Uterus (tissue), 4 donors: ENCODE data around the gene DMAC2L. TPM values are rescaled to one million over a fixed set of nuclear protein-coding genes. Genes with fewer than 3 reads are reported as not detected.

Experiments
- DNase-seq, 2 donors: peaks; one replicate each; pipeline ENCODE4 v3.0.0-alpha.2; 2019 to 2020
- H3K27ac ChIP-seq, 2 donors: fragments of 200-600 bp; sonication (generic); 1 replicate in 1 of 2; 2 replicates in 1 of 2; pipeline ENCODE4 v1.5.1; 2016 to 2018
- H3K27me3 ChIP-seq, 2 donors: fragments of 200-600 bp; sonication (generic); one replicate each; pipeline ENCODE4 v1.5.1; 2018 to 2019; ENCODE audit warnings: control low read depth in 1 of 2
- H3K36me3 ChIP-seq, 2 donors: fragments of 200-600 bp; sonication (generic); one replicate each; pipeline ENCODE4 v1.5.1; 2019; ENCODE audit warnings: control low read depth in 1 of 2
- H3K4me1 ChIP-seq, 2 donors: fragments of 200-600 bp; sonication (generic); one replicate each; pipeline ENCODE4 v1.5.1; 2018 to 2019; ENCODE audit warnings: control low read depth in 1 of 2
- H3K4me3 ChIP-seq, 2 donors: fragments of 200-600 bp; sonication (generic); 1 replicate in 1 of 2; 2 replicates in 1 of 2; pipeline ENCODE4 v1.5.1; 2018 to 2019; ENCODE audit warnings: mild to moderate bottlenecking in 1 of 2
- H3K9me3 ChIP-seq, 2 donors: fragments of 200-600 bp; sonication (generic); one replicate each; pipeline ENCODE4 v1.5.1; 2019; ENCODE audit warnings: control low read depth in 1 of 2
- POLR2A ChIP-seq, 2 donors: fragments of 450-650 bp; IDR thresholded peaks; one replicate each; pipeline ENCODE4 v1.6.1; 2016; ENCODE audit warnings: antibody characterized with exemption in 2 of 2, mild to moderate bottlenecking in 1 of 2, moderate library complexity in 1 of 2
- intact Hi-C: fragments of 100-400 bp; cut with DNase I; formaldehyde crosslinking; loops from one replicate; pipeline ENCODE4 v1.15.1; 2023; ENCODE audit warnings: low total_unique reads
- total RNA-seq, 4 donors: library from RNA; depleted of rRNA in 3 of 4; stranded (reverse); fragments of >200 nt in 3 of 4; gene quantifications; one replicate each; pipeline versions ENCODE4 v1.1.0 to v1.2.4, GENCODE V29; 2014 to 2023
- TF ChIP-seq, protein P1 (sequence below), 4 experiments: fragments of 200-600 bp in 2 of 4; fragments of 450-650 bp in 2 of 4; sonication (generic) in 2 of 4; IDR thresholded peaks; one replicate each; pipeline ENCODE4 v1.5.1; 2016 to 2019; ENCODE audit warnings: antibody characterized with exemption in 4 of 4, mild to moderate bottlenecking in 2 of 4, moderate library complexity in 1 of 4
- donor health status: DM: yes; HTN: yes; CAD: no.

Gene DMAC2L
- total RNA-seq, 4 donors from 2014 or later, result 13.1 to 48.4 (median 20.4) TPM

DNA sequence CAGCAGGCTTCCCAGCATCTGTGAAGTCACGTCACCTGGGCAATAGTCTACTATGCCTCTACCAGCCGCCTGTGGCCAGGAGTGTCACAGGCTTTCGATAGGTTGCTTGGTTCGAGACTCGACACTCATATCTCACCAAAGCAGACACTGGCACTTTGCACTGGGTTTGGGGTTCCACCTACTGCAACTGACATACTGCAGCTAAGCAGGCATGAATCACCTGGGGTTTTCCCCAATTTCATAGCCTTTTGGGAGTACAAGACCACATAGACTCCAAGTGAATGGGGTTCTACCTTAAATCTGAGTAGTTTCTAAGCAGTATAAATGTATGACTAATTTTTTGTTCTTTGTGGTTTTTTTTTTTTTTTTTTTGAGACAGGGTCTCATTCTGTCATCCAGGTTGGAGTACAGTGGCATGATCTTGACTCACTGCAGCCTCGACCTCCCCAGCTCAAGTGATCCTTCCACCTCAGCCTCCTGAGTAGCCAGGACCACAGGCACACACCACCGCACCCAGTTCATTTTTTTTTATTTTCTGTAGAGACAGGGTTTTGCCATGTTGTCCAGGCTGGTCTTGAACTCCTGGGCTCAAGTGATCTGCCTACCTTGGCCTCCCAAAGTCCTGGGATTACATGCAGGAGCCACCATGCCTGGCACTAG is 32.1 kb downstream of the DMAC2L start:
- TF ChIP-seq, protein P1, sequence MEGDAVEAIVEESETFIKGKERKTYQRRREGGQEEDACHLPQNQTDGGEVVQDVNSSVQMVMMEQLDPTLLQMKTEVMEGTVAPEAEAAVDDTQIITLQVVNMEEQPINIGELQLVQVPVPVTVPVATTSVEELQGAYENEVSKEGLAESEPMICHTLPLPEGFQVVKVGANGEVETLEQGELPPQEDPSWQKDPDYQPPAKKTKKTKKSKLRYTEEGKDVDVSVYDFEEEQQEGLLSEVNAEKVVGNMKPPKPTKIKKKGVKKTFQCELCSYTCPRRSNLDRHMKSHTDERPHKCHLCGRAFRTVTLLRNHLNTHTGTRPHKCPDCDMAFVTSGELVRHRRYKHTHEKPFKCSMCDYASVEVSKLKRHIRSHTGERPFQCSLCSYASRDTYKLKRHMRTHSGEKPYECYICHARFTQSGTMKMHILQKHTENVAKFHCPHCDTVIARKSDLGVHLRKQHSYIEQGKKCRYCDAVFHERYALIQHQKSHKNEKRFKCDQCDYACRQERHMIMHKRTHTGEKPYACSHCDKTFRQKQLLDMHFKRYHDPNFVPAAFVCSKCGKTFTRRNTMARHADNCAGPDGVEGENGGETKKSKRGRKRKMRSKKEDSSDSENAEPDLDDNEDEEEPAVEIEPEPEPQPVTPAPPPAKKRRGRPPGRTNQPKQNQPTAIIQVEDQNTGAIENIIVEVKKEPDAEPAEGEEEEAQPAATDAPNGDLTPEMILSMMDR (IDR thresholded peaks at IDR 0.05), result no peak
- TF ChIP-seq POLR2A (IDR thresholded peaks at IDR 0.05), result no peak
- no peaks in the 10 kb centered on the region for H3K36me3 ChIP-seq
- intact Hi-C loops, result loop anchor here (10.0 kb wide), 1 partner anchor 51 kb away; the partner anchor contains the start of gene CDKL1
- no peak overlapping the region for H3K4me3 ChIP-seq
- DNase-seq, result no peak
- no peaks in the 10 kb centered on the region for H3K27me3 ChIP-seq
- H3K4me1 ChIP-seq, result peaks cover 9 to 26% of the 10 kb centered on the region in 2 donors
- peak overlapping the region; percentile 64 to 96 for H3K27ac ChIP-seq
- H3K9me3 ChIP-seq, result no peaks in the 10 kb centered on the region

DNA sequence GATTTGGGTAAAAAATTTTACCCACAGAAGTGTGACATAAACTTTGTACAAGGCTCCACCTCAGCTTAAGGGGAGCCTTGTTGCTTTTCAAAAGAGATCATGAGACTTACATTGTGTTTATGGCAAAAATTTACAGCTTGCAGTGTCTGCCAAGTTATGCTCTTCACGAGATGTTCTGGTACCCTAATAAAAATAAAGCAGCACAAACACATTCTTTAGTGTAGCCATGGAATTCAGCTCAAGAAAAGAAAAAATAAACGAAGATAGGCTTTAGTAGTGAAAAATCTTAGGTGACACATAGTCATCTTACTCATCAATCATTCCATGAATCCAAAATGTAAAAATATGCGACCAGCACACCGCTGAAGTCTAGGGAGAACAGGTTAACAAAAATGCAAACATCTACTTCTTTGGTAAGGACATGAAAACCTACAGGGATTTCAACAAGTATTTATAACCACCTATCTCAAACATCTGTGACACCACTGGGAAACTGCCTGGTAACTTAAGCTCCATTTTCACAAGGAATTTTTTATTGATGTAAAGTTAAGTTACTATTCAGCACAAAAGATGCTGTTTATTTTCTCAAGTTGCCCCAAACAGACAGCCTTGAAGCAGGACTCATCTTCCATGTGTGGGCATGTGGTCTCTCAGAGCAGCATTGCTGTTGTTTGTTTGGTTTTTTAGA is 32.9 kb downstream of the DMAC2L start:
- Histone ChIP-seq H3K27ac (peak overlapping the region; percentile 64 to 96), H3K4me3 (no peak overlapping the region), H3K27me3 (no peaks in the 10 kb centered on the region), H3K9me3 (no peaks in the 10 kb centered on the region), H3K36me3 (no peaks in the 10 kb centered on the region), H3K4me1 (peaks cover 9 to 26% of the 10 kb centered on the region in 2 donors)
- TF ChIP-seq, protein P1 (IDR thresholded peaks at IDR 0.05), result no peak
- TF ChIP-seq POLR2A (IDR thresholded peaks at IDR 0.05), result no peak
- no peak for DNase-seq
- intact Hi-C loops, result loop anchor here (10.0 kb wide), 1 partner anchor 50 kb away; the partner anchor contains the start of gene CDKL1

DNA sequence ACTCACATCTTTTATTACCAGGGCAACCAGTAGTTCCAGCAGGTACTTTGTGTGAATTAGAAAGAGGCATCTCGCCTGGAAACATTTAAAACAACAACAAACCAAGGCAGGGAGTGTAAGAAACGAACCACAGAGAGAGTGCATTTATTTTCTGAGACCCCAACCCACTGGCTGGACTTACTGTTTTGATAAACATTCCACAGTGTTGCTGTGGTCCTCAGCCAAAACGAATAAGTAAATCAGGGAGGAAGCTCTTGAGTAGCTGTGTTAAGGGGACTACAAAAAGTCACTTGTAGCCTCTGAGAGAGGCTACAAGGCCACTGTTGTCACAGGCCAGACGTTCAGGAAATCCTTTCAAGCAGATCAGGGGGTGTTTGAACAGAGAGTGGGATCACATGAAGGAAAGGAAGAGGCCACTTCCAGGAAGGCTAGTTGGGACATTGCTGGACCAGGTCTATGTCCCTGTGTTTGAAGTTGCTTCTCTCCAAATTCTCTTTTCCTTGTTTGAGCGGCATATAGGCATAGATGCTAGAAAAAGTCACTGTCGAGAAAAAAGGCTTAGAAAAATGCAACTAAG is 33.8 kb downstream of the DMAC2L start:
- H3K4me1 ChIP-seq, result peaks cover 9 to 25% of the 10 kb centered on the region in 2 donors
- intact Hi-C loops, result loop anchor here (10.0 kb wide), 1 partner anchor 49 kb away; the partner anchor contains the start of gene CDKL1
- H3K4me3 ChIP-seq, result no peak overlapping the region
- no peaks in the 10 kb centered on the region for H3K27me3 ChIP-seq
- H3K36me3 ChIP-seq, result no peaks in the 10 kb centered on the region
- H3K27ac ChIP-seq, result peak overlapping the region; percentile 64 to 96
- no peak for DNase-seq
- no peaks in the 10 kb centered on the region for H3K9me3 ChIP-seq
- TF ChIP-seq, protein P1 (IDR thresholded peaks at IDR 0.05), result no peak
- no peak for TF ChIP-seq POLR2A (IDR thresholded peaks at IDR 0.05)

DNA sequence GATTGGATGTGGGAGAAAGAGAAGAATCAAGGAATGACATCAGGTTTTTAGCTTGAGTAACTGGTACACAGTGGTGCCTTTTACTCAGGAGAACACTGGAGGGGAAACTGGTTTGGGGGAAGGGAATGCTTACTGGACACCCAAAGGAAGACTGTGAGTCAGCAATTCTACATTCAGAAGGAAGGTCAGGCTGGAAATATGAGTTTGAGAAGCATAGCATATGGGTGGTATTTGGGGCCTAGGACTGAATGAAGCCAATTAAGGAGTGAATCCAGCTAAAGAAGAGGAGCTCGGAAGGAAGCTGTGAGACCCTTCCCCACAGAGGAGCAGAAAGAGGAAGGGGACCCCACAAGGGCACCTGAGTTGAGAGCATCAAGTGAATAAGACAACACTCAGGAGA is 35.4 kb downstream of the DMAC2L start:
- Histone ChIP-seq H3K4me1 (peaks cover 9 to 16% of the 10 kb centered on the region in 2 donors), H3K27me3 (no peaks in the 10 kb centered on the region), H3K4me3 (no peak overlapping the region), H3K9me3 (no peaks in the 10 kb centered on the region), H3K36me3 (no peaks in the 10 kb centered on the region), H3K27ac (peak overlapping the region; percentile 45 to 96)
- intact Hi-C loops, result loop anchor here (10.0 kb wide), 1 partner anchor 47 kb away; the partner anchor contains the start of gene CDKL1
- no peak for TF ChIP-seq POLR2A (IDR thresholded peaks at IDR 0.05)
- TF ChIP-seq, protein P1 (IDR thresholded peaks at IDR 0.05), result no peak
- no peak for DNase-seq
